Medulla oblongata (tissue), 1 donor: ENCODE data around the gene CDH26.
A peak's percentile ranks its signal among the peaks of the same experiment; 100 is the strongest.
"Not testable (repeated sequence)": the region's sequence is repeated elsewhere in the genome, so short reads cannot be mapped to it uniquely, and the experiment has no call there.

Source experiments
- DNase-seq: peaks from one replicate; pipeline ENCODE4 v3.0.0-alpha.2; 2015; ENCODE audit errors: extremely low spot score

The CDH26 gene

GRCh38 chr20:59940956-59941294 is 17.3 kb upstream of the CDH26 start:
- no peak for DNase-seq

DNA sequence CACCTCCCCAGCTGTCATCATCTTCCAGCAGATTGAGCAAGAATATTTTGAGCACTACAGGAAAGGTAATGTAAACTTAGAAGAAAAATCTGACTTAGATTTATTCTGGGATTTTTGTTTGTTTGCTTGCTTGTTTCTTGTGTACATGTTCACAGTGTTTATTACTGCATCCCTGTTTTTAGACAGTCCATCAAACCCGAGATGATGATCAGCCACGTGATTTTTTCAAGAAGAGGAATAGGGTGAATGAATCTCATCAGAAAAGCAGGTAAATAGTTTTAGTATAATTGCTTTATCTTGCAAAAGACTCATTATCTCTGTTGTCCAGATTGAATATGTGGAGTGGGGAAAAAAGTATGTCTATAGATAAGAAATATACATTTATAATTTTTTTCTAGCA is 16.0 kb upstream of the CDH26 start:
- DNase-seq = no peak

DNA sequence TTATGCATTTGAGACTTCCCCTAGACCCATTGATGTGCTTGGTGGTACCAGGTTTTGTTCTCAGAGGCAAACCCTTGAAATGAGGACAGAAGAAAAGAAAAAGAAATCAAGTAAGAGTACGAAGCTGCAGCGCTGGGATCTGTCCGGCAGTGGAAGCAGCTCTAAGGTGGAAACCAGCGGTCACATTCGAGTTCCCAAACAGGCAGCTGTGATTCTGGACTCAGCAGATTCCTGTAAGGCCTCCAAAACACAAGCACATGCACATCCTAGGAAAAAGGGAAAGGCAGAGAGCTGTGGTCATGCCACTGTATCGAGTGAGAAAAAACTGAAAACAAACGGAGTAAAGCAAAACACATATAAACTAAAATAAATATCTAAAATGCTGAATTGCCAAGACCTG is 13.5 kb upstream of the CDH26 start:
- DNase-seq = no peak

GRCh38 chr20:59945175-59945574 is 13.0 kb upstream of the CDH26 start:
- no peak for DNase-seq

GRCh38 chr20:59945731-59946130 is 12.5 kb upstream of the CDH26 start:
- DNase-seq = no peak

- DNase-seq = no peak
Observed at GRCh38 chr20:59947376-59947775, 10.8 kb upstream of the CDH26 start.

DNA sequence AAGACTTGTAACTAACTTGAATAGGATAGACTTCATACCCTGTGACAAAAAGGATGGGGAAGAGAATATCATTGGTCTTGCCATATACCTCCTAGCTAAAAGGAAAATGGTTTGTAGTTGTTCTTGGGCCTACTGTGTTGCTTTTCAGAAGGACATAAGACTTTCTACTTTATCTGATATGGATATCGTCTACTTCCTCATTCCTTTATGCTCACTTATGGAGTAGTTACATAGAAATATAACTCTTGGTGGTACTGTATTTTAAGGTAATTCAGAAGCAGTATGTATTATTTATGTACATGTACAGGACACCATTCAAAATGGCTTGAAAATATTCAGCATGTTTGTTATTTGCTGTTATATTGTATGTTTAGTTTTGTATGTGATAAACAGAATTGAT is 10.0 kb upstream of the CDH26 start:
- DNase-seq = no peak

DNA sequence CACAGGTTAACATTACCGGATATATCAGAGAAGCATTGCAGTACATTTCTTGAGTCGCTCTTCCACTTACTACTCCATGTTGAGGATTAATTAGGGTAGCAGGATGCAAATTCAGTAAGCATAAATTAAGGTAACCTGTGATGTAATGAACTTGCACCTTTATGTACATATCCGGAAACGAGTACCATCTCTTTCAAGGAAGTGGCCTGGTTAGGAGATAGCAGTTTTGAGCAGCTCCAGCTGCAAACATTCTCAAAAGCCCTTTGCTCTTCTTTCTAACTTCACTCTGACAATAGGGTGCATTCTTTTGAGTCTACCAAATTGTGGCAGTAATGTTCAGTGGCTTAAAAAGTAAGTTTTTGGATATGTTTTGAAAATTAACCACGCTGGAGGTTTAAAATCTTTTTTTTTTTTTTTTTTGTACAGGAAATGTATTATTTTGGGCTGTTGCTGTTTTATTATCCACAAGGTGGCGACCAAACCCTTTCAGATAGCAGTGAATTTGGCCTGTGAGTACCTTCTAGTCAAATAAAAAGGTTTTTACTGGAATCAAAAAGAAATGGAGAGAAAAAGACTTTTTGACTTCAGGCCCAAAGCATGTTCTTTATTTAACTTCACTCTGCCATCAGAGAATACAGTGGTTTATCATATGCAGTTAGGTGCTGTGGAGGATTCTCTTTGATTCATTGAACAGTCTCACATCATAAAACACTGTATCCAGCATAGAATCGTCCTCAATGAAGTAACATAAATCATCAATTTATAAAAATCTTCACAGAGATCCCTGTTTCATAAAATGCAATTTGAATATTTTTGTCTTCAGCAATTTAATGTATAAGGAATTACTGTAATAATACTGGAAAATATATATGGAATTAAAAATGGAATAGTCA is 9.1 kb upstream of the CDH26 start:
- DNase-seq = peak; percentile 81

GRCh38 chr20:59949911-59950310 is 8.3 kb upstream of the CDH26 start:
- DNase-seq = no peak

GRCh38 chr20:59954718-59955117 is 3.5 kb upstream of the CDH26 start:
- DNase-seq = no peak

- peak; percentile 76 for DNase-seq
Observed at GRCh38 chr20:59955131-59955796, 3.0 kb upstream of the CDH26 start.

GRCh38 chr20:59957568-59957967 is 655 bp upstream of the CDH26 start:
- DNase-seq = not testable (repeated sequence)

DNA sequence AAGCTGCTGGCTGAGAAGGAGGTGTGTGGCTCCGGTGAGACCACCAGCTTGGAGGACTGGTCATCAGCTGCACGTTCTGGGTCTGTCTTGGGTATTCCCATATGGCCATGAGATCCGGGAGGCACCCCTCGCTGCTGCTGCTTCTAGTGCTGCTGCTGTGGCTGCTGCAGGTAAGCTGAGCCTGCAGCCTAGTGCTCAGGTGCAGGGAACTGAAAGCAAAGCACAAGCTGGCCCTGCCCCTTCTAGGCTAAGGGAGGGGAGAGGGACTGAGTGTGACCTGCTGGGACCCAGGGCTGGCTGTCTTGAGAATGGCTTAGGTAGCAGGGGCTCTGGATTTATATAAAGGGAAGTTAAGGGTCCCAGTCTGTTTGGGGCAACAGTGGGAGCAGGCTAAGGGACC is 403 bp downstream of the CDH26 start:
- no peak for DNase-seq

- DNase-seq = no peak
Observed at GRCh38 chr20:59961423-59961822, 3.2 kb downstream of the CDH26 start.

DNA sequence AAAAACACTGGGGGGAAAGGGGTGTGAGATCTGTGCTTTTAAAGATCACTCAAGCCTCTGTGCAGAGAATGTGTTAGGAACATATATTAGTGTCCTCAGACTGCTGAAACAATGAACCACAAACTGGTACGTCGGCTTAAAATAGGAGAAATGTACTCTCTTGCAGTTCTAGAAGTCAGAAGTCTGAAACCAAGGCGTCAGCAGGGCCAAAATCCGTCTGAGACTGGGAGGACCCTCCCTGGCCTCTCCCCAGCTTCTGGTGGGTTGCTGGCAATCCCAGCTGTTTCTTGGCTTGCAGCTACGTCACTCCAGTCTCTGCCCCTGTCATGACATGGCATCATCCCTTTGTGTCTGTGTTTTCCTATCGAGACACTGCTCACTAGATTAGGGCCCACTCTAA is 3.9 kb downstream of the CDH26 start:
- no peak for DNase-seq

GRCh38 chr20:59966428-59966827 is 8.2 kb downstream of the CDH26 start:
- DNase-seq = peak; percentile 76

- DNase-seq = no peak
Observed at GRCh38 chr20:59971428-59971827, 13.2 kb downstream of the CDH26 start.

GRCh38 chr20:59972037-59972801 is 14.0 kb downstream of the CDH26 start:
- no peak for DNase-seq

DNA sequence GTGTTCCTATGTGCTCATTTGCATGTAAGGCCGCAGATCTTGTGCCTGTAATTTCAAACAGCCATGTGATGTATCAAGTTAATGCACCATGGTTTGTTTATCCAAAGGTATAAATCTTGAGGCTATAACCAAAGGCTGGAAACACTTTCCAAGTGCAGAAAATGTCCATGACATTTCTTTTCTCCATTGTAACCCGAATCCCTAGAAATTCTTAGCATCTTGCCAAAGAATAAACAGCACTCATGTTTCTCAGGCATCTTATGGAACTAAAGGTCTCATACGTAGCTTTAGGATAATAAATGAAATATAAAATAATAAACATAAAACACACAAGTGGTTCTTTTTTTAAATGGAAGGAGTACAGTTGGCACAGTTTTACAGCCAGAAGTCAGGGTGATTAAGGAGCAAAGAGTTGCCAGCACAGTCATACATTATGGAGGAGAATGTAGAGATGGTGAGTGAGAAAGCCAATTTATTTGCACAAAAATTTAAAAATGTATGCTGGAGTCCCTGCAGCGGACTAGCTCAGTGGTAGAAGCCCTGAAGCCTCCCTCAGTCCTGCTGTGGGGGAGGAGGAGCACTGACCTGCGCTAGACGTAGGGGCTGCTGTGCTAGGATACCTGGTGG is 18.0 kb downstream of the CDH26 start:
- no peak for DNase-seq

GRCh38 chr20:59977086-59977485 is 18.9 kb downstream of the CDH26 start:
- DNase-seq = peak; percentile 71

- DNase-seq = no peak
Observed at GRCh38 chr20:59983076-59983475, 24.9 kb downstream of the CDH26 start.

- DNase-seq = peak; percentile 36
Observed at GRCh38 chr20:59984541-59984940, 26.3 kb downstream of the CDH26 start.
